Activated CD4-positive, alpha-beta T cell treated with anti-CD3 and anti-CD28 coated beads for 36 hours (primary cell): ENCODE results near the gene GATM. TPM values are rescaled to one million over a fixed set of nuclear protein-coding genes. Genes with fewer than 3 reads are reported as not detected.

ENCODE experiments used
- ATAC-seq: fragments of 200-7000 bp; cut with Tn5 transposase; one replicate; pipeline ENCODE4 v1.10.0; 2021; ENCODE audit warnings: mild to moderate bottlenecking, moderate library complexity
- CTCF ChIA-PET: fragments of 350-600 bp; sonication (Branson Sonifier 250); formaldehyde crosslinking; loops from one replicate; lab custom pipeline; 2021; ENCODE audit warnings: antibody characterized with exemption; lab: Charles Lee
- POLR2A ChIA-PET: fragments of 350-600 bp; sonication (Branson Sonifier 250); formaldehyde crosslinking; loops from one replicate; lab custom pipeline; 2021; ENCODE audit warnings: antibody characterized with exemption, inconsistent platforms; lab: Charles Lee
- DNase-seq: peaks from one replicate; pipeline ENCODE4 v3.0.0-alpha.2; 2020
- H3K27ac Mint-ChIP-seq: one replicate; pipeline ENCODE4 v1.8.0; 2021; ENCODE audit warnings: mixed read lengths
- H3K27me3 Mint-ChIP-seq: one replicate; pipeline ENCODE4 v1.8.0; 2021; ENCODE audit warnings: mixed read lengths
- H3K36me3 Mint-ChIP-seq: one replicate; pipeline ENCODE4 v1.8.0; 2021; ENCODE audit warnings: low read depth, mixed read lengths
- H3K4me1 Mint-ChIP-seq: one replicate; pipeline ENCODE4 v1.8.0; 2021; ENCODE audit warnings: mixed read lengths
- H3K4me3 Mint-ChIP-seq: one replicate; pipeline ENCODE4 v1.8.0; 2021; ENCODE audit warnings: mild to moderate bottlenecking, moderate library complexity, mixed read lengths
- H3K9me3 Mint-ChIP-seq: one replicate; pipeline ENCODE4 v1.8.0; 2021; ENCODE audit warnings: low read depth, mixed read lengths
- intact Hi-C, 2 experiments: fragments of 100-400 bp; cut with DNase I in 1 of 2; cut with micrococcal nuclease in 1 of 2; formaldehyde crosslinking; loops; one replicate each; pipeline versions ENCODE4 v1.14.2 to v1.15.1; 2022 to 2024; cut with DNase I, micrococcal nuclease
- total RNA-seq, 2 experiments: library from RNA; stranded (reverse); gene quantifications; one replicate each; pipeline ENCODE4 v1.2.3, GENCODE V29; 2021

Gene GATM
- total RNA-seq, 2 experiments from 2014 or later: 2.5 to 3.4 TPM

- DNase-seq: no peak
- no peak overlapping the region for H3K4me3 Mint-ChIP-seq
- peaks cover 4% of the 10 kb centered on the region for H3K4me1 Mint-ChIP-seq
- intact Hi-C loops: no loop called here
- no peak overlapping the region for H3K27ac Mint-ChIP-seq
- no peaks in the 10 kb centered on the region for H3K36me3 Mint-ChIP-seq
- ChIA-PET CTCF (interaction anchor here (1.2 to 6.7 kb wide), 4 partner anchors 10 to 182 kb away, joined by 3 to 32 read pairs (median 6); partner anchors contain the start of gene GATM), POLR2A (no interaction called here)
- no peaks in the 10 kb centered on the region for H3K9me3 Mint-ChIP-seq
- no peak for ATAC-seq
- H3K27me3 Mint-ChIP-seq: no peaks in the 10 kb centered on the region
Observed at GRCh38 chr15:45387380-45388007, 9.2 kb upstream of the GATM start.

DNA sequence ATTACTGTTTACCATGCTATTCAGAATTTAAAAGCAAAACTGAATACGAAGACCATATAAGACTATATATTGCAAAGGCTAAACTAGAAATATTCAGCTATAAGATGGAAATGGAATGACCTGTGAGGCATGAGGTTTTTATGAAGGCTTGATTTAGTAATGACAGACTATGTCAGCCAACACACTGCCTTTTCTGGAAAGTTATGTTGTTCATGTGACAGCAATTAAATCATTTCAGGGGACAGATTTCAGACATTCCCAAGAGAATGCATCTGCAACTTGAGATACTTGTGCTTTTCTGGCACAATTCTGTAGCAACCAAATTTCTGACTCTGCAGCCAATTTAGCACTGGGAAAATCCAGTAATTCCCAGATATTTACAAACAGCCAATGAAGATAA is 8.6 kb upstream of the GATM start:
- Mint-ChIP-seq H3K27ac (no peak overlapping the region), H3K36me3 (no peaks in the 10 kb centered on the region), H3K4me1 (no peaks in the 10 kb centered on the region), H3K4me3 (no peak overlapping the region), H3K27me3 (no peaks in the 10 kb centered on the region), H3K9me3 (no peaks in the 10 kb centered on the region)
- intact Hi-C loops: no loop called here
- no peak for ATAC-seq
- ChIA-PET POLR2A (no interaction called here), CTCF (interaction anchor here (1.2 to 6.7 kb wide), 3 partner anchors 10 to 15 kb away, joined by 4 to 32 read pairs (median 8); partner anchors contain the start of gene GATM)
- DNase-seq: no peak

- H3K4me3 Mint-ChIP-seq: no peak overlapping the region
- ATAC-seq (no peak), DNase-seq (no peak)
- no peaks in the 10 kb centered on the region for H3K27me3 Mint-ChIP-seq
- no peaks in the 10 kb centered on the region for H3K36me3 Mint-ChIP-seq
- no peaks in the 10 kb centered on the region for H3K9me3 Mint-ChIP-seq
- H3K27ac Mint-ChIP-seq: no peak overlapping the region
- ChIA-PET CTCF (interaction anchor here (1.2 to 6.7 kb wide), 3 partner anchors 9 to 14 kb away, joined by 4 to 32 read pairs (median 8); partner anchors contain the start of gene GATM), POLR2A (no interaction called here)
- intact Hi-C loops: no loop called here
- no peaks in the 10 kb centered on the region for H3K4me1 Mint-ChIP-seq
Observed at GRCh38 chr15:45386420-45386819, 8.1 kb upstream of the GATM start.

GRCh38 chr15:45385590-45385989 is 7.2 kb upstream of the GATM start:
- ATAC-seq: no peak
- ChIA-PET POLR2A (no interaction called here), CTCF (interaction anchor here (0.9 to 6.7 kb wide), 3 partner anchors 9 to 188 kb away, joined by 3 to 32 read pairs (median 8); partner anchors contain the start of gene GATM)
- Mint-ChIP-seq H3K36me3 (no peaks in the 10 kb centered on the region), H3K4me3 (no peak overlapping the region), H3K4me1 (no peaks in the 10 kb centered on the region), H3K27me3 (no peaks in the 10 kb centered on the region), H3K9me3 (no peaks in the 10 kb centered on the region), H3K27ac (no peak overlapping the region)
- DNase-seq: no peak
- intact Hi-C loops: no loop called here

GRCh38 chr15:45384700-45385099 is 6.4 kb upstream of the GATM start:
- no peak for DNase-seq
- Mint-ChIP-seq H3K4me1 (no peaks in the 10 kb centered on the region), H3K4me3 (no peak overlapping the region), H3K36me3 (no peaks in the 10 kb centered on the region), H3K27ac (no peak overlapping the region), H3K9me3 (no peaks in the 10 kb centered on the region), H3K27me3 (no peaks in the 10 kb centered on the region)
- ATAC-seq: no peak
- CTCF ChIA-PET: interaction anchor here (0.9 to 6.7 kb wide), 2 partner anchors 15 to 187 kb away, joined by 3 to 32 read pairs; no protein-coding TSS in a partner anchor
- intact Hi-C loops: no loop called here
- POLR2A ChIA-PET: no interaction called here

GRCh38 chr15:45378913-45379262 is 544 bp upstream of the GATM start:
- ChIA-PET POLR2A (no interaction called here), CTCF (interaction anchor here (1.0 to 1.1 kb wide), 2 partner anchors 22 to 173 kb away, joined by 5 to 8 read pairs; a partner anchor contains a TSS)
- Mint-ChIP-seq H3K9me3 (no peaks in the 10 kb centered on the region), H3K36me3 (peaks cover 3% of the 10 kb centered on the region), H3K4me1 (peaks cover 12% of the 10 kb centered on the region), H3K4me3 (peak overlapping the region; percentile 66), H3K27me3 (peaks cover 29% of the 10 kb centered on the region), H3K27ac (no peak overlapping the region)
- no peak for DNase-seq
- intact Hi-C loops: loop anchor here in 1 of 2 experiments (1.0 to 5.0 kb wide), 3 partner anchors 23 to 262 kb away; a partner anchor contains a TSS
- no peak for ATAC-seq

GRCh38 chr15:45377609-45378148 is 665 bp downstream of the GATM start:
- intact Hi-C loops: loop anchor here in 1 of 2 experiments (1.0 to 5.0 kb wide), 3 partner anchors 25 to 260 kb away; a partner anchor contains a TSS
- CTCF ChIA-PET: interaction anchor here (0.6 to 2.8 kb wide), 7 partner anchors 9 to 84 kb away, joined by 3 to 8 read pairs (median 5); no protein-coding TSS in a partner anchor
- ATAC-seq: no peak
- Mint-ChIP-seq H3K9me3 (no peaks in the 10 kb centered on the region), H3K36me3 (peaks cover 3% of the 10 kb centered on the region), H3K27ac (peak overlapping the region; percentile 26), H3K27me3 (peaks cover 29% of the 10 kb centered on the region), H3K4me3 (peak overlapping the region; percentile 66), H3K4me1 (peaks cover 12% of the 10 kb centered on the region)
- POLR2A ChIA-PET: interaction anchor here (1.5 kb wide), 1 partner anchor 25 kb away, joined by 6 read pairs; a partner anchor contains a TSS
- no peak for DNase-seq

GRCh38 chr15:45376967-45377608 is 1.3 kb downstream of the GATM start:
- Mint-ChIP-seq H3K27ac (no peak overlapping the region), H3K4me3 (peak overlapping the region; percentile 66), H3K4me1 (peaks cover 12% of the 10 kb centered on the region), H3K27me3 (peaks cover 31% of the 10 kb centered on the region), H3K36me3 (peaks cover 3% of the 10 kb centered on the region), H3K9me3 (no peaks in the 10 kb centered on the region)
- intact Hi-C loops: loop anchor here in 1 of 2 experiments (5.0 kb wide), 1 partner anchor 260 kb away; no protein-coding TSS in a partner anchor
- ChIA-PET CTCF (interaction anchor here (0.6 to 2.8 kb wide), 7 partner anchors 9 to 197 kb away, joined by 3 to 8 read pairs (median 5); no protein-coding TSS in a partner anchor), POLR2A (interaction anchor here (1.5 kb wide), 1 partner anchor 26 kb away, joined by 6 read pairs; a partner anchor contains a TSS)
- no peak for DNase-seq
- ATAC-seq: no peak

DNA sequence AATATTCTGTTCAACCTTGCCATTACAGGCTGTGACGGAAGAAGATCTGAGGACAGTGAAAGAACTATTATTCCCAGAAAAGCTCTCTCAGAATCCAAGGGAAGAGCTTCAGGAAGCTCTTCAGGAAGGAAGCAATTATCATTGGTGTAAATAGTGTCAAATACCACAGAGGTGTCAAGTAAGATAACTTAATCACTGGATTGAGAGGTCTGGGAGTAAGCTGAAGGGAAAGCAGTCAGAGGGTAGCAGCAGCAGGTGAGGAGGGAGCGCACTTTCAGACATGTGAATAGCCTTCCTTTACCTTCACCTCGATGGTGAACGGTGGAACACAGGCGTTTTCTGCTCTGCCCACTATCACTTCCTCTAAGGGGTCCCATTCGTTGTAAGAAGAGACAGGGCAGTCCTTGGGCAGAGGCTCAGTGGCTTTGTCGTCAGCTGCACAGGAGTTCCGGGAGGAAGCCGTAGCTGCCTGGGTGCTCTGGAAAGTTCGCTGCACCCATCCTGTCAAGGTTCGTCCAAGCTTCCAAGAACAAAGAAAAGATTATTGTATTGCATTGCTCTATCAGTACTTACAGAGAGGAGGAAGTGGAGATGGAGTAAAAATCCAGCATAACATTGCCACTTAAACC is 1.9 kb downstream of the GATM start:
- no peak overlapping the region for H3K4me3 Mint-ChIP-seq

GRCh38 chr15:45375836-45376235 is 2.5 kb downstream of the GATM start:
- Mint-ChIP-seq H3K27ac (no peak overlapping the region), H3K27me3 (peaks cover 31% of the 10 kb centered on the region), H3K4me1 (peaks cover 12% of the 10 kb centered on the region), H3K9me3 (no peaks in the 10 kb centered on the region), H3K36me3 (peaks cover 3% of the 10 kb centered on the region), H3K4me3 (no peak overlapping the region)
- ChIA-PET CTCF (interaction anchor here (1.4 to 2.8 kb wide), 3 partner anchors 11 to 171 kb away, joined by 4 to 8 read pairs (median 5); no protein-coding TSS in a partner anchor), POLR2A (interaction anchor here (1.5 kb wide), 1 partner anchor 27 kb away, joined by 6 read pairs; a partner anchor contains a TSS)
- ATAC-seq (no peak), DNase-seq (no peak)
- intact Hi-C loops: loop anchor here in 1 of 2 experiments (5.0 kb wide), 1 partner anchor 259 kb away; no protein-coding TSS in a partner anchor

More for the DNA sequence above, 1.9 kb downstream of the GATM start:
- peaks cover 12% of the 10 kb centered on the region for H3K4me1 Mint-ChIP-seq
- DNase-seq (no peak), ATAC-seq (no peak)
- no peaks in the 10 kb centered on the region for H3K9me3 Mint-ChIP-seq
- ChIA-PET POLR2A (interaction anchor here (1.5 kb wide), 1 partner anchor 26 kb away, joined by 6 read pairs; a partner anchor contains a TSS), CTCF (interaction anchor here (0.6 to 2.8 kb wide), 8 partner anchors 10 to 211 kb away, joined by 3 to 8 read pairs (median 4); no protein-coding TSS in a partner anchor)
- intact Hi-C loops: loop anchor here in 1 of 2 experiments (5.0 kb wide), 1 partner anchor 259 kb away; no protein-coding TSS in a partner anchor
- peaks cover 3% of the 10 kb centered on the region for H3K36me3 Mint-ChIP-seq
- peaks cover 31% of the 10 kb centered on the region for H3K27me3 Mint-ChIP-seq
- H3K27ac Mint-ChIP-seq: no peak overlapping the region
